ENCODE data around the gene MED1. TPM values are rescaled to one million over a fixed set of nuclear protein-coding genes. Genes with fewer than 3 reads are reported as not detected.
A peak's percentile ranks its signal among the peaks of the same experiment; 100 is the strongest.

Gene MED1
- total and polyA plus RNA-seq, 9 of the 15 experiments (the other 6 are each of a cell fraction or from before 2014, with no cell fraction given), result 14.0 to 59.8 (median 46.7) TPM

GRCh38 chr17:39450847-39451581, at the start of gene MED1 (continued):
- TF ChIP-seq PTBP1 (IDR thresholded peaks at IDR 0.05; ENCODE audit: low read depth, low read length) (no peak), RBM39 (optimal IDR thresholded peaks at IDR 0.05; ENCODE audit: low read depth, low read length) (peak; percentile 70), MAX (CRISPR knock-in tag; IDR thresholded peaks at IDR 0.05) (no peak), AFF1 (IDR thresholded peaks at IDR 0.05; ENCODE audit: low read depth in 1 of 2, partially characterized antibody in 2 of 2) (peak in 1 of 2 experiments; percentile 87), SPI1 (IDR thresholded peaks at IDR 0.05; ENCODE audit: borderline replicate concordance, low read depth, low read length) (peak; percentile 92), MBD2 (IDR thresholded peaks at IDR 0.05; ENCODE audit: borderline replicate concordance, low read depth) (no peak), TARDBP (IDR thresholded peaks at IDR 0.05) (no peak), PML (IDR thresholded peaks at IDR 0.05; ENCODE audit: low read length) (peak; percentile 74; the same call in 1 of the 2 replicates), NR1H2 (CRISPR knock-in tag; IDR thresholded peaks at IDR 0.05) (no peak), MYC (IDR thresholded peaks at IDR 0.05; ENCODE audit: low read depth, low read length) (peak; percentile 76; the same call in 1 of the 2 replicates), MYC (CRISPR knock-in tag; IDR thresholded peaks at IDR 0.05; ENCODE audit: borderline replicate concordance, low read depth) (no peak), ZNF124 (CRISPR knock-in tag; IDR thresholded peaks at IDR 0.05) (no peak), TEAD4 (IDR thresholded peaks at IDR 0.05; ENCODE audit: low read length) (peak; percentile 17), TEAD4 (CRISPR knock-in tag; IDR thresholded peaks at IDR 0.05; ENCODE audit: borderline replicate concordance) (no peak), POLR2A (conservative IDR thresholded peaks at IDR 0.05) (peak; percentile 96), CXXC5 (CRISPR knock-in tag; IDR thresholded peaks at IDR 0.05) (peak; percentile 68; the same call in 1 of the 2 replicates), TCF15 (CRISPR knock-in tag; IDR thresholded peaks at IDR 0.05) (no peak), CREB1 (IDR thresholded peaks at IDR 0.05) (no peak), CREB1 (CRISPR knock-in tag; IDR thresholded peaks at IDR 0.05) (no peak), RBBP5 (IDR thresholded peaks at IDR 0.05; ENCODE audit: borderline replicate concordance, insufficient read depth, low read length, poor library complexity, severe bottlenecking) (peak; percentile 82), HDAC3 (IDR thresholded peaks at IDR 0.05; ENCODE audit: borderline replicate concordance, partially characterized antibody) (peak; percentile 50), BMI1 (IDR thresholded peaks at IDR 0.05; ENCODE audit: low read length) (no peak), GABPB1 (CRISPR knock-in tag; IDR thresholded peaks at IDR 0.05) (0 out of 2 replicates have a peak, but pooled peaks have one; percentile 12)

Measured in K562 (cell line).